Prostate gland (tissue), 2 donors: ENCODE measurements around the gene SMAP2.

Source experiments
- POLR2A ChIP-seq: fragments of 450-650 bp; IDR thresholded peaks from one replicate; pipeline ENCODE4 v1.6.1; 2016; ENCODE audit warnings: antibody characterized with exemption, mild to moderate bottlenecking
- TF ChIP-seq, protein P1 (sequence below), 4 experiments: fragments of 200-600 bp in 2 of 4; fragments of 450-650 bp in 2 of 4; sonication (generic) in 2 of 4; IDR thresholded peaks; 1 replicate in 3 of 4; 2 replicates in 1 of 4; pipeline ENCODE4 v1.5.1; 2016 to 2019; ENCODE audit warnings: antibody characterized with exemption in 4 of 4, mild to moderate bottlenecking in 2 of 4, moderate library complexity in 2 of 4

DNA sequence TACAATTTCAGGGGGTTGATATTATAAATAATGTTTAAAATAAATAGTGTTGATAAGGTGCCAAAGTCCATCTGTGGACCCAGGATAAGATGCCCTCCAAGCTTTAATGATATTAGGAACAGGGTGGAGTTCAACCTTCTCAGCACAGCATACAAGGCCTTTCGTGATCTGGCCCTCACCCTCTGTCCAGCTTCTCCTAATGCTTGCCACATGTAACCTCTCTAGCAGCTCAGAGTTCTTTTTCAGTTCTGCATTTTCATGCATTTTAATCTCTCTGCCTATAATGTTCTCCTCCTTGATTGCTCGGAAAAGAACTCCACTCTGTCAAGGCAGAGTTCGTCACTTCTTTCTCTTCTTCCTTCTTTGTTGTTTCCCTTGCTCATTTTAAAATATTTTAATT, 21.4 kb upstream of the SMAP2 start:
- TF ChIP-seq, protein P1, sequence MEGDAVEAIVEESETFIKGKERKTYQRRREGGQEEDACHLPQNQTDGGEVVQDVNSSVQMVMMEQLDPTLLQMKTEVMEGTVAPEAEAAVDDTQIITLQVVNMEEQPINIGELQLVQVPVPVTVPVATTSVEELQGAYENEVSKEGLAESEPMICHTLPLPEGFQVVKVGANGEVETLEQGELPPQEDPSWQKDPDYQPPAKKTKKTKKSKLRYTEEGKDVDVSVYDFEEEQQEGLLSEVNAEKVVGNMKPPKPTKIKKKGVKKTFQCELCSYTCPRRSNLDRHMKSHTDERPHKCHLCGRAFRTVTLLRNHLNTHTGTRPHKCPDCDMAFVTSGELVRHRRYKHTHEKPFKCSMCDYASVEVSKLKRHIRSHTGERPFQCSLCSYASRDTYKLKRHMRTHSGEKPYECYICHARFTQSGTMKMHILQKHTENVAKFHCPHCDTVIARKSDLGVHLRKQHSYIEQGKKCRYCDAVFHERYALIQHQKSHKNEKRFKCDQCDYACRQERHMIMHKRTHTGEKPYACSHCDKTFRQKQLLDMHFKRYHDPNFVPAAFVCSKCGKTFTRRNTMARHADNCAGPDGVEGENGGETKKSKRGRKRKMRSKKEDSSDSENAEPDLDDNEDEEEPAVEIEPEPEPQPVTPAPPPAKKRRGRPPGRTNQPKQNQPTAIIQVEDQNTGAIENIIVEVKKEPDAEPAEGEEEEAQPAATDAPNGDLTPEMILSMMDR (IDR thresholded peaks at IDR 0.05): no peak
- TF ChIP-seq POLR2A: no peak
